Stimulated activated CD4-positive, alpha-beta T cell treated with anti-CD3 and anti-CD28 coated beads, TNF-alpha, amount 100 ng/mL, for 1 hour (primary cell): ENCODE data around the gene MTURN.

ENCODE experiments used
- DNase-seq, 3 donors: peaks; one replicate each; pipeline ENCODE4 v3.0.0-alpha.2; 2020; ENCODE audit warnings: low read depth in 3 of 3, low spot score in 1 of 3

Gene MTURN

GRCh38 chr7:30201921-30202320 lies 67.1 kb downstream of the MTURN start:
- no peak for DNase-seq

DNA sequence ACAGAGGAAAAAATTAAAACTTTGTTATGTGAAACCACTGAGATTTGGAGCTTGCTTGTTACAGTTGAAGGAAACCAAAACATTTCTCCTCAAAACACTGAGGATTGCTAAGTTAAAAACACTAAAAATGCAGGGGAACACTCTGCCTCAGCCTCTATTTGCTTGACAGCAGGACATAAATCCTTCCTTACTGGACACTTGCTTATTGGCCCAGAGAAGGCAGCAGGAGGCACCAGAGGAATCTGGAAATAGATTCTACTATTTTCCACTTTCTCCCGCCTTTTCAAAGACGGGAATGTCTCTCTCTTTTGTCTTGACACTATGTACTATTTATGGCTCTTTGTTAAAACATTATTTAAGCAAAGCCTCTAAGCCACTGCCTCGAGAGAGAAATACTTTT lies 67.9 kb downstream of the MTURN start:
- no peak for DNase-seq

DNA sequence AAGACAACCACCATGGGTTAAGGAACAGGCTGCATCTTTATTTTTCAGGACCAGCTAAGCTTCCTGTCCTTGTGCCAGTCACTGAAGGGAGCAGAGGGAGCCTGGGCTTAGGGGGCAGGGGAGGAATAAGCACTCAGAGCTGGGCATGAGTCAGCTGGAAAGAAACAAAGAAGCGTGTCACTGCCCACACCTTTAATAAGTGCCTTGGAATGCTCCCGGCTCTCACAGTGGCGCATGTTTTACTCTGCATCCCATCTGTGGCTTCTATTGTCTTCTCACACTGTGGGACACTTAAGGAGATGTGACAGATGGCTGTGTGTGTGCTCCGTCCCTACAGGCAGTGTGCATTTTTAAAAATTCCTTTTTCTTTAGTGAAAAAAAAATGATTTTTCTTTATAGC lies 71.7 kb downstream of the MTURN start:
- DNase-seq = no peak

DNA sequence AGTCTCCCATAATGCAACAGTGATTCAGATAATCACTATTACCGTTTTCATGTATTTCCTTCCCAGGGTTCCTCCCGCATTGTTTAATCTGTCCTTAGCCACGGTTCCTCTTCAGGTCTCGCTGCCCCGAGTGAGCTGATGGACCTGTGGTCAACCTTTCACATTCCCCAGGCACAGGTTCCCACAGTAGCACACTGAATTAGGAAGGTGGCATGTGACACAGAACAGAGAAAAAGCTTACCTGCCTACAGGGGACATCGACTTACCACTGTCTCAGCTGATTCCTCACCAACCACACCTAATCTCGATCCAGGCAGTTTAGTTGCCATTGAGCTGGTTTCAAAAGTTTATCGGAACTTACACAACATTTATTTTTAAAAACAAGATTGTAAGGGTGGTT lies 72.2 kb downstream of the MTURN start:
- DNase-seq = no peak

GRCh38 chr7:30207376-30207775 lies 72.6 kb downstream of the MTURN start:
- DNase-seq = no peak

- no peak for DNase-seq
These were observed 75.2 kb downstream of the MTURN start for GRCh38 chr7:30209951-30210350.
